Cardiac muscle cell (in vitro differentiated cells and primary cell): ENCODE measurements around the gene FADS1. TPM values are rescaled to one million over a fixed set of nuclear protein-coding genes. Genes with fewer than 3 reads are reported as not detected.

Experiments
- DNase-seq, 2 donors: peaks; one replicate each; pipeline versions ENCODE4 v3.0.0 to v3.0.0-alpha.2; 2010 to 2017; ENCODE audit warnings: low read depth in 1 of 2, low spot score in 1 of 2
- H3K27ac ChIP-seq: fragments of 200-600 bp; sonication (generic); 2 replicates; pipeline ENCODE4 v1.5.1; 2016
- H3K27me3 ChIP-seq: fragments of 200-600 bp; sonication (generic); 2 replicates; pipeline ENCODE4 v1.6.0; 2016; ENCODE audit warnings: control low read depth
- H3K36me3 ChIP-seq: fragments of 200-600 bp; sonication (generic); 2 replicates; pipeline ENCODE4 v1.5.1; 2016; ENCODE audit warnings: control low read depth
- H3K4me1 ChIP-seq: fragments of 200-600 bp; sonication (generic); 2 replicates; pipeline ENCODE4 v1.8.1; 2017; ENCODE audit warnings: low read depth, mild to moderate bottlenecking, mixed run types
- H3K4me3 ChIP-seq: fragments of 200-600 bp; sonication (generic); 2 replicates; pipeline ENCODE4 v1.5.1; 2016; ENCODE audit warnings: mild to moderate bottlenecking
- H3K9me3 ChIP-seq: fragments of 200-600 bp; sonication (generic); 2 replicates; pipeline ENCODE4 v1.5.1; 2017; ENCODE audit warnings: low read depth, mild to moderate bottlenecking, control low read depth
- polyA plus RNA-seq: library from polyadenylated mRNA; unstranded; fragments of >200 nt; fragmentation: Nextera tagmentation; extraction: Ambion mirVana; gene quantifications from 2 replicates; pipeline ENCODE4 v1.2.1, GENCODE V29; 2016
- total RNA-seq: library from RNA; depleted of rRNA; stranded (reverse); fragments of >200 nt; gene quantifications from 2 replicates; pipeline ENCODE4 v1.2.3, GENCODE V29; 2016
- TF ChIP-seq, protein P1 (sequence below): IDR thresholded peaks from 2 replicates; pipeline ENCODE4 v1.5.1; 2012; ENCODE audit warnings: low read depth, mild to moderate bottlenecking, low read length

The FADS1 gene
- total and polyA plus RNA-seq, 2 experiments from 2014 or later, result 114 to 249 TPM

DNA sequence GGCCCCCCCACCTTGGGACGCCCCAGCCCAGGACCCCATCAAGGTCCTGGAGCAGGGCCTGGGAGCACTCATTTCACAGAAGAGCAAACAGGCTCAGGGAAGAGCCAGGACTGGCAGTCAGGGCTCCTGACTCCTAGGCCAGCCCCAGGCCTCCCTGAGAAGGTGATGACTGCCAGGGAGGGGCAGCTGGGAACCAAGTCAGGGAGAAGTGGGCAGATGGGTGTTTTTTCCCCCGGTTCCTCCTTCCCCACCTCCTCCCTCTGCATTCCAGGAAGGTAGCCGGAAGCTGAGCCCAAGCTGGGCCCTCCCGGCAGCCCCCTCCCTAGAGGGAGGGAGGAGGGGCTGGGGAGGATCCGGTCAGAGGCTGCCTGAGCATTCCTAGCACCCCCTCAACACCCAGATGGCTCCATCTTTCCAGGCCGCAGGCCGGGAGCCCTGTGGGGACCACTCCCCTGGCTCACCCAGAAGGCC, 44.8 kb downstream of the FADS1 start:
- Histone ChIP-seq H3K27me3 (no peaks in the 10 kb centered on the region), H3K9me3 (no peaks in the 10 kb centered on the region), H3K4me3 (no peak overlapping the region), H3K27ac (peak overlapping the region; percentile 94), H3K36me3 (no peaks in the 10 kb centered on the region), H3K4me1 (peaks cover 48% of the 10 kb centered on the region)
- peak; percentile 36 to 58 for DNase-seq
- TF ChIP-seq, protein P1, sequence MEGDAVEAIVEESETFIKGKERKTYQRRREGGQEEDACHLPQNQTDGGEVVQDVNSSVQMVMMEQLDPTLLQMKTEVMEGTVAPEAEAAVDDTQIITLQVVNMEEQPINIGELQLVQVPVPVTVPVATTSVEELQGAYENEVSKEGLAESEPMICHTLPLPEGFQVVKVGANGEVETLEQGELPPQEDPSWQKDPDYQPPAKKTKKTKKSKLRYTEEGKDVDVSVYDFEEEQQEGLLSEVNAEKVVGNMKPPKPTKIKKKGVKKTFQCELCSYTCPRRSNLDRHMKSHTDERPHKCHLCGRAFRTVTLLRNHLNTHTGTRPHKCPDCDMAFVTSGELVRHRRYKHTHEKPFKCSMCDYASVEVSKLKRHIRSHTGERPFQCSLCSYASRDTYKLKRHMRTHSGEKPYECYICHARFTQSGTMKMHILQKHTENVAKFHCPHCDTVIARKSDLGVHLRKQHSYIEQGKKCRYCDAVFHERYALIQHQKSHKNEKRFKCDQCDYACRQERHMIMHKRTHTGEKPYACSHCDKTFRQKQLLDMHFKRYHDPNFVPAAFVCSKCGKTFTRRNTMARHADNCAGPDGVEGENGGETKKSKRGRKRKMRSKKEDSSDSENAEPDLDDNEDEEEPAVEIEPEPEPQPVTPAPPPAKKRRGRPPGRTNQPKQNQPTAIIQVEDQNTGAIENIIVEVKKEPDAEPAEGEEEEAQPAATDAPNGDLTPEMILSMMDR, result no peak

- no peaks in the 10 kb centered on the region for H3K9me3 ChIP-seq
- H3K27me3 ChIP-seq, result no peaks in the 10 kb centered on the region
- peaks cover 48% of the 10 kb centered on the region for H3K4me1 ChIP-seq
- peak overlapping the region; percentile 94 for H3K27ac ChIP-seq
- no peak overlapping the region for H3K4me3 ChIP-seq
- TF ChIP-seq, protein P1, result no peak
- DNase-seq, result no peak
- H3K36me3 ChIP-seq, result no peaks in the 10 kb centered on the region
These were observed 45.5 kb downstream of the FADS1 start for GRCh38 chr11:61771195-61771894.

DNA sequence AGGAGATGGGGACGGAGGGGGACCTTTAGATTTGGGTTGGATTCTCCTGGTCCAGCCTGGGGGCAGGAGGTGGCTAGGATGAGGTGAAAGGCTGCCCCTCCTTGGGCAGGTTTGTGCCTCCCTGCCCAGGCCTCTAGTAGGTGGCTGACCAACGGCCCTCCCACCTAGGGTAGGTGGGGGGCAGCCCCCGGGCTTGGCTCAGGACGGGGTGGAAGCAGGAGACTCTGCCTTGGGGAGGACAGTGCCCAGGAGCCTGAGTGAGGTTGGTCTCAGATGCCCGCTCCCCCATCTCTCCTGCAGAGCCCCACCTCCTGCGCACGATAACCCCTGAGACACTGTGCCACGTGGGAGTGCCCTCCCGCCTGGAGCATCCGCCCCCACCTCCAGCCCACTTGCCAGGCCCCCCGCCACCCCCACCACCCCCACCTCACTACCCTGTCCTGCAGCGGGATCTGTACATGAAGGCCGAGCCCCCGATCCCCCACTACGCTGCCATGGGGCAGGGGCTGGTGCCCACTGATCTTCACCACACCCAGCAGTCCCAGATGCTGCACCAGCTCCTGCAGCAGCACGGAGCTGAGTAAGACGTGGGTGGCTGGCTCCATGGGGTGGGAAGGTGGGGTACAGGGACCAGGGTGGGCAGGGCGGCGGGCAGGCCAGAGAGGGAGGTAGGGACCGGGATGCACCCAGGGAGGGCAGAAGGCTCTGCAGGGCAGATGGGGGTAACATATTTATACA, 46.7 kb downstream of the FADS1 start:
- DNase-seq, result no peak
- Histone ChIP-seq H3K36me3 (no peaks in the 10 kb centered on the region), H3K27me3 (no peaks in the 10 kb centered on the region), H3K9me3 (no peaks in the 10 kb centered on the region), H3K27ac (peak overlapping the region; percentile 94), H3K4me3 (no peak overlapping the region), H3K4me1 (peaks cover 48% of the 10 kb centered on the region)
- TF ChIP-seq, protein P1, result no peak

GRCh38 chr11:61769169-61769920, 47.5 kb downstream of the FADS1 start:
- H3K36me3 ChIP-seq, result no peaks in the 10 kb centered on the region
- H3K27me3 ChIP-seq, result no peaks in the 10 kb centered on the region
- H3K4me3 ChIP-seq, result no peak overlapping the region
- peak; percentile 71 to 76 for DNase-seq
- H3K27ac ChIP-seq, result peak overlapping the region; percentile 94
- H3K4me1 ChIP-seq, result peaks cover 55% of the 10 kb centered on the region
- no peaks in the 10 kb centered on the region for H3K9me3 ChIP-seq
- TF ChIP-seq, protein P1, result peak; percentile 56

GRCh38 chr11:61768376-61769076, 48.3 kb downstream of the FADS1 start:
- no peak for DNase-seq
- peaks cover 50% of the 10 kb centered on the region for H3K4me1 ChIP-seq
- TF ChIP-seq, protein P1, result no peak

More at GRCh38 chr11:61768376-61769076, 48.3 kb downstream of the FADS1 start:
- H3K36me3 ChIP-seq, result no peaks in the 10 kb centered on the region
- no peaks in the 10 kb centered on the region for H3K27me3 ChIP-seq
- H3K4me3 ChIP-seq, result no peak overlapping the region
- no peaks in the 10 kb centered on the region for H3K9me3 ChIP-seq
- peak overlapping the region; percentile 94 for H3K27ac ChIP-seq
